Ovary (tissue), 3 donors: ENCODE results near the gene RAX.
"Not testable (repeated sequence)": the region's sequence is repeated elsewhere in the genome, so short reads cannot be mapped to it uniquely, and the experiment has no call there.

Source experiments
- POLR2A ChIP-seq: fragments of 450-650 bp; IDR thresholded peaks from one replicate; pipeline ENCODE4 v1.6.1; 2017; ENCODE audit warnings: antibody characterized with exemption, mild to moderate bottlenecking, moderate library complexity
- TF ChIP-seq, protein P1 (sequence below), 3 donors: fragments of 450-650 bp in 2 of 3; fragments of 200-600 bp in 1 of 3; IDR thresholded peaks; one replicate each; pipeline versions ENCODE4 v1.5.1 to v1.8.0; 2016 to 2022; ENCODE audit warnings: antibody characterized with exemption in 3 of 3, mild to moderate bottlenecking in 1 of 3
- donor health status: DM: no; HTN: no; CAD: no.

DNA sequence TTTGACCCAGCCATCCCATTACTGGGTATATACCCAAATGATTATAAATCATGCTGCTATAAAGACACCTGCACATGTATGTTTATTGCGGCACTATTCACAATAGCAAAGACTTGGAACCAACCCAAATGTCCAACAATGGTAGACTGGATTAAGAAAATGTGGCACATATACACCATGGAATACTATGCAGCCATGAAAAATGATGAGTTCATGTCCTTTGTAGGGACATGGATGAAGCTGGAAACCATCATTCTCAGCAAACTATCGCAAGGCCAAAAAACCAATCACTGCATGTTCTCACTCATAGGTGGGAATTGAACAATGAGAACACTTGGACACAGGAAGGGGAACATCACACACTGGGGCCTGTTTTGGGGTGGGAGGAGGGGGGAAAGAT lies 11.0 kb downstream of the RAX start:
- TF ChIP-seq, protein P1, sequence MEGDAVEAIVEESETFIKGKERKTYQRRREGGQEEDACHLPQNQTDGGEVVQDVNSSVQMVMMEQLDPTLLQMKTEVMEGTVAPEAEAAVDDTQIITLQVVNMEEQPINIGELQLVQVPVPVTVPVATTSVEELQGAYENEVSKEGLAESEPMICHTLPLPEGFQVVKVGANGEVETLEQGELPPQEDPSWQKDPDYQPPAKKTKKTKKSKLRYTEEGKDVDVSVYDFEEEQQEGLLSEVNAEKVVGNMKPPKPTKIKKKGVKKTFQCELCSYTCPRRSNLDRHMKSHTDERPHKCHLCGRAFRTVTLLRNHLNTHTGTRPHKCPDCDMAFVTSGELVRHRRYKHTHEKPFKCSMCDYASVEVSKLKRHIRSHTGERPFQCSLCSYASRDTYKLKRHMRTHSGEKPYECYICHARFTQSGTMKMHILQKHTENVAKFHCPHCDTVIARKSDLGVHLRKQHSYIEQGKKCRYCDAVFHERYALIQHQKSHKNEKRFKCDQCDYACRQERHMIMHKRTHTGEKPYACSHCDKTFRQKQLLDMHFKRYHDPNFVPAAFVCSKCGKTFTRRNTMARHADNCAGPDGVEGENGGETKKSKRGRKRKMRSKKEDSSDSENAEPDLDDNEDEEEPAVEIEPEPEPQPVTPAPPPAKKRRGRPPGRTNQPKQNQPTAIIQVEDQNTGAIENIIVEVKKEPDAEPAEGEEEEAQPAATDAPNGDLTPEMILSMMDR (IDR thresholded peaks at IDR 0.05) = not testable (repeated sequence)
- TF ChIP-seq POLR2A = not testable (repeated sequence)
